ENCODE results near the gene ASGR1.

- TF ChIP-seq CTCF (conservative IDR thresholded peaks at IDR 0.05; ENCODE audit: low read length) (no peak), EZH2phosphoT487 (IDR thresholded peaks at IDR 0.05; ENCODE audit: borderline replicate concordance, low read depth, low read length) (no peak)
Measured at GRCh38 chr17:7191571-7192270, 12.6 kb upstream of the ASGR1 start.

Measured in OCI-LY7 (cell line).